ENCODE results near the gene ARHGEF33. TPM values are rescaled to one million over a fixed set of nuclear protein-coding genes. Genes with fewer than 3 reads are reported as not detected.

The ARHGEF33 gene
- total and polyA plus RNA-seq, 7 donors: 0.41 to 2.2 (median 1.4) TPM; not detected in 2

- Histone ChIP-seq H3K9me3 (no peaks in the 10 kb centered on the region), H3K4me3 (no peak overlapping the region), H3K36me3 (no peaks in the 10 kb centered on the region), H3K27ac (no peak overlapping the region), H3K27me3 (no peaks in the 10 kb centered on the region), H3K4me1 (no peaks in the 10 kb centered on the region)
- TF ChIP-seq POLR2A (IDR thresholded peaks at IDR 0.05) (no peak), POLR2AphosphoS5 (IDR thresholded peaks at IDR 0.05) (no peak), CTCF (IDR thresholded peaks at IDR 0.05) (no peak), EP300 (IDR thresholded peaks at IDR 0.05) (no peak)
- intact Hi-C loops (cut with DNase I): no loop called here
- DNase-seq: no peak
Measured at GRCh38 chr2:38943784-38944183, 54.1 kb downstream of the ARHGEF33 start.

GRCh38 chr2:38945372-38945771, 55.7 kb downstream of the ARHGEF33 start:
- Histone ChIP-seq H3K4me1 (no peaks in the 10 kb centered on the region), H3K4me3 (no peak overlapping the region), H3K27me3 (no peaks in the 10 kb centered on the region), H3K27ac (no peak overlapping the region), H3K9me3 (no peaks in the 10 kb centered on the region), H3K36me3 (no peaks in the 10 kb centered on the region)
- DNase-seq: no peak
- 83 to 92% methylated on average over 4 of the region's 4 CpGs for WGBS, 2 donors
- TF ChIP-seq POLR2AphosphoS5 (IDR thresholded peaks at IDR 0.05) (no peak), EP300 (IDR thresholded peaks at IDR 0.05) (no peak), CTCF (IDR thresholded peaks at IDR 0.05) (no peak), POLR2A (IDR thresholded peaks at IDR 0.05) (no peak)
- intact Hi-C loops (cut with DNase I): no loop called here

- no peak overlapping the region for H3K27ac ChIP-seq
- TF ChIP-seq EP300 (IDR thresholded peaks at IDR 0.05) (no peak), CTCF (IDR thresholded peaks at IDR 0.05) (no peak), POLR2AphosphoS5 (IDR thresholded peaks at IDR 0.05) (no peak), POLR2A (IDR thresholded peaks at IDR 0.05) (no peak)
- intact Hi-C loops (cut with DNase I): loop anchor here (2.0 kb wide), 1 partner anchor 283 kb away; no protein-coding TSS in a partner anchor
- no peaks in the 10 kb centered on the region for H3K4me1 ChIP-seq
- H3K4me3 ChIP-seq: no peak overlapping the region
- no peaks in the 10 kb centered on the region for H3K27me3 ChIP-seq
- no peak for DNase-seq
- WGBS, 2 donors: 83 to 84% methylated on average over 5 of the region's 5 CpGs
- H3K36me3 ChIP-seq: no peaks in the 10 kb centered on the region
- H3K9me3 ChIP-seq: no peaks in the 10 kb centered on the region
Measured at GRCh38 chr2:38945911-38946310, 56.2 kb downstream of the ARHGEF33 start.

GRCh38 chr2:38947241-38948239, 57.9 kb downstream of the ARHGEF33 start:
- TF ChIP-seq POLR2AphosphoS5 (IDR thresholded peaks at IDR 0.05): no peak
- peak; percentile 19 to 63 (median 50) for TF ChIP-seq CTCF (IDR thresholded peaks at IDR 0.05)
- 57 to 66% methylated on average over 11 of the region's 11 CpGs for WGBS, 2 donors
- Histone ChIP-seq H3K27ac (no peak overlapping the region), H3K36me3 (no peaks in the 10 kb centered on the region), H3K27me3 (no peaks in the 10 kb centered on the region), H3K9me3 (no peaks in the 10 kb centered on the region), H3K4me1 (no peaks in the 10 kb centered on the region), H3K4me3 (no peak overlapping the region)
- intact Hi-C loops (cut with DNase I): loop anchor here (2.0 kb wide), 1 partner anchor 281 kb away; no protein-coding TSS in a partner anchor
- peak; percentile 79 for DNase-seq

Data from sigmoid colon (tissue), 7 donors.